ENCODE measurements around the gene ELAVL4. TPM values are rescaled to one million over a fixed set of nuclear protein-coding genes. Genes with fewer than 3 reads are reported as not detected.

The ELAVL4 gene
- total and polyA plus RNA-seq, 4 donors: 0.02 to 0.51 TPM; not detected in 2

DNA sequence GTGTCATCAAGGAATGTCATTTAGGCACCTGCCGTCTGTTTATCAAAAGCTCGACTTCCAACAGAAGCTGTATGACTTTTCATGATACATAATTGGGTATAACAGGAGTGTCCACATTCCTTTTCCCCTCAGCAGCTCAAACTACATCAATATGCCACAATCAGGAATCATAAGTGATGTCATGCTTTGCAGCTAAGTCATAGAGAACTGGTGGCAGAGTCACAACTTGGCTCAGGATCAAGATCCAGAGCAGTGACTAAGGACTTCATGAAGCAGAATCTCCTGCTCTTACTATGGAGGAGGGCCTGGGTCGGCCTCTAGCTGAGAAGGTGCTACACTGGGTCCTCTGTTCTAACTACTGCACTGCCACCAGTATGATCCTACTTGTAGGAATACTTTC is 48.4 kb upstream of the ELAVL4 start:
- Histone ChIP-seq H3K27me3 (ENCODE audit: control insufficient read depth in 4 of 4, insufficient read depth in 4 of 4, low read length in 3 of 4) (no peaks in the 10 kb centered on the region), H3K9ac (ENCODE audit: low read depth in 1 of 2, low read length in 2 of 2) (no peak overlapping the region), H3K4me3 (ENCODE audit: low read depth in 1 of 3, low read length in 3 of 3) (no peak overlapping the region), H3K36me3 (ENCODE audit: control insufficient read depth in 4 of 4, insufficient read depth in 3 of 4, low read depth in 1 of 4, low read length in 3 of 4) (no peaks in the 10 kb centered on the region), H3K9me3 (ENCODE audit: control insufficient read depth in 4 of 4, low read length in 3 of 4) (no peaks in the 10 kb centered on the region), H3K4me1 (ENCODE audit: control insufficient read depth in 4 of 4, insufficient read depth in 4 of 4, low read length in 3 of 4) (no peaks in the 10 kb centered on the region), H3K27ac (ENCODE audit: low read depth in 1 of 2, low read length in 2 of 2) (no peak overlapping the region)
- WGBS: 71% methylated on average over 3 of the region's 3 CpGs
- TF ChIP-seq, protein P1, sequence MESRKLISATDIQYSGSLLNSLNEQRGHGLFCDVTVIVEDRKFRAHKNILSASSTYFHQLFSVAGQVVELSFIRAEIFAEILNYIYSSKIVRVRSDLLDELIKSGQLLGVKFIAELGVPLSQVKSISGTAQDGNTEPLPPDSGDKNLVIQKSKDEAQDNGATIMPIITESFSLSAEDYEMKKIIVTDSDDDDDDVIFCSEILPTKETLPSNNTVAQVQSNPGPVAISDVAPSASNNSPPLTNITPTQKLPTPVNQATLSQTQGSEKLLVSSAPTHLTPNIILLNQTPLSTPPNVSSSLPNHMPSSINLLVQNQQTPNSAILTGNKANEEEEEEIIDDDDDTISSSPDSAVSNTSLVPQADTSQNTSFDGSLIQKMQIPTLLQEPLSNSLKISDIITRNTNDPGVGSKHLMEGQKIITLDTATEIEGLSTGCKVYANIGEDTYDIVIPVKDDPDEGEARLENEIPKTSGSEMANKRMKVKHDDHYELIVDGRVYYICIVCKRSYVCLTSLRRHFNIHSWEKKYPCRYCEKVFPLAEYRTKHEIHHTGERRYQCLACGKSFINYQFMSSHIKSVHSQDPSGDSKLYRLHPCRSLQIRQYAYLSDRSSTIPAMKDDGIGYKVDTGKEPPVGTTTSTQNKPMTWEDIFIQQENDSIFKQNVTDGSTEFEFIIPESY (IDR thresholded peaks at IDR 0.05): no peak
- no peak for TF ChIP-seq GABPA (IDR thresholded peaks at IDR 0.05 in 1 of 2, conservative IDR thresholded peaks at IDR 0.05 in 1 of 2)
- no peak for DNase-seq (ENCODE audit: low spot score)

DNA sequence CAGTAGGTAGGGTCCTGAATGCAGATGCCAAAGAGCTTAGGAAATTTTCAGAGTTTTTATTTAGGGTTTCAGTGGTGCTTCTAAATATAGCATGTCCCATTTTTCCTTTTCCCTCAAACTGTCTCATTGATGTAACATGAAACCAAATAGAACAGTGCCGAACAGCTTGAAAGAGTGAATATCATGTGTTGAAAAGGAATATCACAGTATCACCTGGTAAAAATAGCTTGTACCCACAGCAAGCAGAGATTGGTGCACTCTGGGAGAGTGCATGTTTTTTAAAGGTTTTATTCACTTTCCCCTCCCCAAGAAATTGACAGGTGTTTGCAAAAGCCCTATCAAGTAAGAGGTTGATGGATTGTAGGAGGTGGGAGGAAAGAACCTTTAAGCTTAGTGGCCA is 41.9 kb upstream of the ELAVL4 start:
- no peaks in the 10 kb centered on the region for H3K4me1 ChIP-seq (ENCODE audit: control insufficient read depth in 4 of 4, insufficient read depth in 4 of 4, low read length in 3 of 4)
- no peak for TF ChIP-seq HNF4A (conservative IDR thresholded peaks at IDR 0.05)
- TF ChIP-seq JUND (IDR thresholded peaks at IDR 0.05): no peak
- TF ChIP-seq TAF1 (conservative IDR thresholded peaks at IDR 0.05): no peak
- TF ChIP-seq RAD21 (IDR thresholded peaks at IDR 0.05): no peak
- no peak for TF ChIP-seq EGR1 (IDR thresholded peaks at IDR 0.05; ENCODE audit: low read depth in 2 of 2)
- TF ChIP-seq RXRA (IDR thresholded peaks at IDR 0.05): no peak
- no peak for TF ChIP-seq SP1 (IDR thresholded peaks at IDR 0.05)
- TF ChIP-seq, protein P2, sequence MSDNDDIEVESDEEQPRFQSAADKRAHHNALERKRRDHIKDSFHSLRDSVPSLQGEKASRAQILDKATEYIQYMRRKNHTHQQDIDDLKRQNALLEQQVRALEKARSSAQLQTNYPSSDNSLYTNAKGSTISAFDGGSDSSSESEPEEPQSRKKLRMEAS (IDR thresholded peaks at IDR 0.05): no peak
- TF ChIP-seq, protein P3, sequence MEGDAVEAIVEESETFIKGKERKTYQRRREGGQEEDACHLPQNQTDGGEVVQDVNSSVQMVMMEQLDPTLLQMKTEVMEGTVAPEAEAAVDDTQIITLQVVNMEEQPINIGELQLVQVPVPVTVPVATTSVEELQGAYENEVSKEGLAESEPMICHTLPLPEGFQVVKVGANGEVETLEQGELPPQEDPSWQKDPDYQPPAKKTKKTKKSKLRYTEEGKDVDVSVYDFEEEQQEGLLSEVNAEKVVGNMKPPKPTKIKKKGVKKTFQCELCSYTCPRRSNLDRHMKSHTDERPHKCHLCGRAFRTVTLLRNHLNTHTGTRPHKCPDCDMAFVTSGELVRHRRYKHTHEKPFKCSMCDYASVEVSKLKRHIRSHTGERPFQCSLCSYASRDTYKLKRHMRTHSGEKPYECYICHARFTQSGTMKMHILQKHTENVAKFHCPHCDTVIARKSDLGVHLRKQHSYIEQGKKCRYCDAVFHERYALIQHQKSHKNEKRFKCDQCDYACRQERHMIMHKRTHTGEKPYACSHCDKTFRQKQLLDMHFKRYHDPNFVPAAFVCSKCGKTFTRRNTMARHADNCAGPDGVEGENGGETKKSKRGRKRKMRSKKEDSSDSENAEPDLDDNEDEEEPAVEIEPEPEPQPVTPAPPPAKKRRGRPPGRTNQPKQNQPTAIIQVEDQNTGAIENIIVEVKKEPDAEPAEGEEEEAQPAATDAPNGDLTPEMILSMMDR (IDR thresholded peaks at IDR 0.05; ENCODE audit: low read depth, low read length, missing input control): no peak
- 63% methylated on average over 1 of the region's 1 CpG for WGBS
- no peaks in the 10 kb centered on the region for H3K9me3 ChIP-seq (ENCODE audit: control insufficient read depth in 4 of 4, low read length in 3 of 4)
- H3K27ac ChIP-seq (ENCODE audit: low read depth in 1 of 2, low read length in 2 of 2): no peak overlapping the region
- no peak for DNase-seq (ENCODE audit: low spot score)
- H3K4me3 ChIP-seq (ENCODE audit: low read depth in 1 of 3, low read length in 3 of 3): no peak overlapping the region
- H3K9ac ChIP-seq (ENCODE audit: low read depth in 1 of 2, low read length in 2 of 2): no peak overlapping the region
- H3K27me3 ChIP-seq (ENCODE audit: control insufficient read depth in 4 of 4, insufficient read depth in 4 of 4, low read length in 3 of 4): peaks cover 0 to 3% (median 0%) of the 10 kb centered on the region in 4 donors
- no peaks in the 10 kb centered on the region for H3K36me3 ChIP-seq (ENCODE audit: control insufficient read depth in 4 of 4, insufficient read depth in 3 of 4, low read depth in 1 of 4, low read length in 3 of 4)

DNA sequence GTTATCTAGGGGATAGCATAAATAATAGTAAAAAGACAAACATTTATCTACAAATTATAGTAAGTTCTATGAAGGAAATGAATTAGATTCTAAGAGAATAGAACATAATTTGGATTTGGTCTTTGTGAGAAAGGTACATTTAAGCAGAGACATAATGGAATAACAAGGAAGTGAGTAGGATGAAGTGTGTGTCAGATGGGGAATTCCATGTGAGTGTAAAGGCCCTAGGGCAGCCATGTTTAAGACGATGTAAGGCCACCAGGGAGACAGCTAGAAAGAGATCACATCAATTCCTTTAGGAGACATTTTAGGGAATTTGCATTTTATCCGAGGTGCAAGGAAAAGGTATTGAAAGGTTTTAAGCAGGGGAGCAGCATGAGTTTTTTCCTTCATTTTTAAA is 33.8 kb upstream of the ELAVL4 start:
- Histone ChIP-seq H3K27me3 (ENCODE audit: control insufficient read depth in 4 of 4, insufficient read depth in 4 of 4, low read length in 3 of 4) (no peaks in the 10 kb centered on the region), H3K9me3 (ENCODE audit: control insufficient read depth in 4 of 4, low read length in 3 of 4) (no peaks in the 10 kb centered on the region), H3K4me1 (ENCODE audit: control insufficient read depth in 4 of 4, insufficient read depth in 4 of 4, low read length in 3 of 4) (no peaks in the 10 kb centered on the region), H3K27ac (ENCODE audit: low read depth in 1 of 2, low read length in 2 of 2) (no peak overlapping the region), H3K4me3 (ENCODE audit: low read depth in 1 of 3, low read length in 3 of 3) (no peak overlapping the region), H3K36me3 (ENCODE audit: control insufficient read depth in 4 of 4, insufficient read depth in 3 of 4, low read depth in 1 of 4, low read length in 3 of 4) (no peaks in the 10 kb centered on the region), H3K9ac (ENCODE audit: low read depth in 1 of 2, low read length in 2 of 2) (no peak overlapping the region)
- WGBS: 68% methylated on average over 2 of the region's 2 CpGs
- TF ChIP-seq, protein P4, sequence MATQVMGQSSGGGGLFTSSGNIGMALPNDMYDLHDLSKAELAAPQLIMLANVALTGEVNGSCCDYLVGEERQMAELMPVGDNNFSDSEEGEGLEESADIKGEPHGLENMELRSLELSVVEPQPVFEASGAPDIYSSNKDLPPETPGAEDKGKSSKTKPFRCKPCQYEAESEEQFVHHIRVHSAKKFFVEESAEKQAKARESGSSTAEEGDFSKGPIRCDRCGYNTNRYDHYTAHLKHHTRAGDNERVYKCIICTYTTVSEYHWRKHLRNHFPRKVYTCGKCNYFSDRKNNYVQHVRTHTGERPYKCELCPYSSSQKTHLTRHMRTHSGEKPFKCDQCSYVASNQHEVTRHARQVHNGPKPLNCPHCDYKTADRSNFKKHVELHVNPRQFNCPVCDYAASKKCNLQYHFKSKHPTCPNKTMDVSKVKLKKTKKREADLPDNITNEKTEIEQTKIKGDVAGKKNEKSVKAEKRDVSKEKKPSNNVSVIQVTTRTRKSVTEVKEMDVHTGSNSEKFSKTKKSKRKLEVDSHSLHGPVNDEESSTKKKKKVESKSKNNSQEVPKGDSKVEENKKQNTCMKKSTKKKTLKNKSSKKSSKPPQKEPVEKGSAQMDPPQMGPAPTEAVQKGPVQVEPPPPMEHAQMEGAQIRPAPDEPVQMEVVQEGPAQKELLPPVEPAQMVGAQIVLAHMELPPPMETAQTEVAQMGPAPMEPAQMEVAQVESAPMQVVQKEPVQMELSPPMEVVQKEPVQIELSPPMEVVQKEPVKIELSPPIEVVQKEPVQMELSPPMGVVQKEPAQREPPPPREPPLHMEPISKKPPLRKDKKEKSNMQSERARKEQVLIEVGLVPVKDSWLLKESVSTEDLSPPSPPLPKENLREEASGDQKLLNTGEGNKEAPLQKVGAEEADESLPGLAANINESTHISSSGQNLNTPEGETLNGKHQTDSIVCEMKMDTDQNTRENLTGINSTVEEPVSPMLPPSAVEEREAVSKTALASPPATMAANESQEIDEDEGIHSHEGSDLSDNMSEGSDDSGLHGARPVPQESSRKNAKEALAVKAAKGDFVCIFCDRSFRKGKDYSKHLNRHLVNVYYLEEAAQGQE (IDR thresholded peaks at IDR 0.05): no peak
- no peak for TF ChIP-seq EGR1 (IDR thresholded peaks at IDR 0.05; ENCODE audit: low read depth in 2 of 2)
- no peak for TF ChIP-seq RXRA (IDR thresholded peaks at IDR 0.05)
- no peak for TF ChIP-seq HNF4G (IDR thresholded peaks at IDR 0.05)
- TF ChIP-seq, protein P2 (IDR thresholded peaks at IDR 0.05): no peak
- TF ChIP-seq GABPA (IDR thresholded peaks at IDR 0.05 in 1 of 2, conservative IDR thresholded peaks at IDR 0.05 in 1 of 2): no peak
- TF ChIP-seq HNF4A (conservative IDR thresholded peaks at IDR 0.05): no peak
- no peak for TF ChIP-seq NR2F2 (IDR thresholded peaks at IDR 0.05)
- TF ChIP-seq, protein P3 (IDR thresholded peaks at IDR 0.05; ENCODE audit: low read depth, low read length, missing input control): no peak
- TF ChIP-seq RAD21 (IDR thresholded peaks at IDR 0.05): no peak
- no peak for DNase-seq (ENCODE audit: low spot score)
